HG03095 (cell line): ENCODE results near the gene GDF10.

Experiments
- ATAC-seq: cut with Tn5 transposase; IDR thresholded peaks from one replicate; pipeline ENCODE4 v1.9.1; 2021; ENCODE audit warnings: moderate library complexity; ENCODE audit not compliant: unreplicated experiment

Gene GDF10

GRCh38 chr10:47312663-47312995 is 12.6 kb downstream of the GDF10 start:
- ATAC-seq: no peak

GRCh38 chr10:47314416-47314970 is 14.5 kb downstream of the GDF10 start:
- no peak for ATAC-seq

GRCh38 chr10:47315421-47315820 is 15.4 kb downstream of the GDF10 start:
- ATAC-seq: no peak

GRCh38 chr10:47316131-47316530 is 16.1 kb downstream of the GDF10 start:
- no peak for ATAC-seq

- no peak for ATAC-seq
These were observed 17.3 kb downstream of the GDF10 start for GRCh38 chr10:47317251-47317650.

- no peak for ATAC-seq
These were observed 18.7 kb downstream of the GDF10 start for GRCh38 chr10:47318706-47319105.

GRCh38 chr10:47319784-47320183 is 19.8 kb downstream of the GDF10 start:
- ATAC-seq: no peak

GRCh38 chr10:47320812-47321211 is 20.8 kb downstream of the GDF10 start:
- ATAC-seq: no peak

GRCh38 chr10:47321521-47322195 is 21.7 kb downstream of the GDF10 start:
- ATAC-seq: no peak

- no peak for ATAC-seq
These were observed 22.5 kb downstream of the GDF10 start, which contains the start of gene GDF2 for GRCh38 chr10:47322300-47323061. TSS of gene GDF2 (plus strand) at chr10:47322454. CDS start at chr10:47322669, 215 bp downstream.

- ATAC-seq: no peak
These were observed 23.1 kb downstream of the GDF10 start for GRCh38 chr10:47323087-47323486.

- ATAC-seq: no peak
These were observed 23.8 kb downstream of the GDF10 start for GRCh38 chr10:47323636-47324296.

- ATAC-seq: no peak
These were observed 25.6 kb downstream of the GDF10 start for GRCh38 chr10:47325303-47326291.

GRCh38 chr10:47326306-47326926 is 26.4 kb downstream of the GDF10 start:
- no peak for ATAC-seq

GRCh38 chr10:47326927-47327330 is 26.9 kb downstream of the GDF10 start:
- no peak for ATAC-seq

GRCh38 chr10:47329855-47330254 is 29.9 kb downstream of the GDF10 start:
- no peak for ATAC-seq

- ATAC-seq: no peak
These were observed 30.4 kb downstream of the GDF10 start for GRCh38 chr10:47330366-47330765.

GRCh38 chr10:47330804-47331203 is 30.8 kb downstream of the GDF10 start:
- no peak for ATAC-seq

- ATAC-seq: no peak
These were observed 31.5 kb downstream of the GDF10 start for GRCh38 chr10:47331491-47331890.

- no peak for ATAC-seq
These were observed 32.0 kb downstream of the GDF10 start for GRCh38 chr10:47331954-47332353.
